Cardiac fibroblast (primary cell): ENCODE measurements around the gene MARF1.
"Not testable (repeated sequence)": the region's sequence is repeated elsewhere in the genome, so short reads cannot be mapped to it uniquely, and the experiment has no call there.

Source experiments
- DNase-seq, 2 donors: peaks; one replicate each; pipeline versions ENCODE4 v3.0.0 to v3.0.0-alpha.2; 2010; ENCODE audit warnings: low read depth in 2 of 2
- H3K4me3 ChIP-seq, 2 donors: replicated peaks in 1 of 2; 1 replicate in 1 of 2; 2 replicates in 1 of 2; pipeline ENCODE4 v1.5.1; 2011; ENCODE audit warnings: low read depth in 2 of 2, low read length in 2 of 2, mild to moderate bottlenecking in 2 of 2, moderate library complexity in 1 of 2
- CTCF ChIP-seq: IDR thresholded peaks from one replicate; pipeline ENCODE4 v1.5.1; 2011; ENCODE audit warnings: low read depth, mild to moderate bottlenecking, low read length, inconsistent platforms

The MARF1 gene

GRCh38 chr16:15611610-15612009, 31.3 kb downstream of the MARF1 start:
- TF ChIP-seq CTCF = no peak
- DNase-seq = no peak
- no peak overlapping the region for H3K4me3 ChIP-seq

GRCh38 chr16:15610369-15610871, 32.5 kb downstream of the MARF1 start:
- TF ChIP-seq CTCF = no peak
- peak; percentile 9 to 12 for DNase-seq
- no peak overlapping the region for H3K4me3 ChIP-seq

GRCh38 chr16:15609286-15609649, 33.7 kb downstream of the MARF1 start:
- peak in 1 of 2 donors; percentile 16 for DNase-seq
- no peak overlapping the region for H3K4me3 ChIP-seq
- TF ChIP-seq CTCF = no peak

- peak; percentile 15 to 17 for DNase-seq
- no peak for TF ChIP-seq CTCF
- no peak overlapping the region for H3K4me3 ChIP-seq
Observed at GRCh38 chr16:15608398-15609285, 34.3 kb downstream of the MARF1 start.

- no peak overlapping the region for H3K4me3 ChIP-seq
- TF ChIP-seq CTCF = no peak
- peak; percentile 52 to 62 for DNase-seq
Observed at GRCh38 chr16:15607700-15608396, 35.1 kb downstream of the MARF1 start.

- not testable (repeated sequence) for H3K4me3 ChIP-seq, DNase-seq
Observed at GRCh38 chr16:15607221-15607699, 35.7 kb downstream of the MARF1 start.

GRCh38 chr16:15606518-15607220, 36.3 kb downstream of the MARF1 start:
- TF ChIP-seq CTCF = no peak
- no peak overlapping the region for H3K4me3 ChIP-seq

More at GRCh38 chr16:15606518-15607220, 36.3 kb downstream of the MARF1 start:
- no peak for DNase-seq
